ENCODE data around the gene LRRC3B.

The LRRC3B gene

DNA sequence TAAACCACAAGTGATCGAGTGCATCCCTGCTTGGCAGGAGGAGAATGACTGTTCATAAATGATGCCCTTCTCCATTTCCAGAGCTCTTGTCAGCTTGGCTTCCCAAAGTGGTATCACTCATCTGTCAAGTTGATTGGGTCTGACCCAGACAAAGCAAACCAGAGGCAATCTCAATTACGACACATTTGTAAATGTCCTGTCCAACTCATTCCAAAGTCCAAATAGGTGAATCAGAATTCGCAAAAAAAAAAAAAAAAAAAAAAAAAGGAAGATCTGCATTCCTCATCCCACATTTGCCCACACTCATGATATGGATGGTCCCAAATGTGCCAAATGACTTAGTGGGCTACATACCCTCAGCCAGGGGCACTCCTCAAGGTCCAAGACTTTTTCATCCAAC lies 91.9 kb downstream of the LRRC3B start:
- DNase-seq = no peak

DNA sequence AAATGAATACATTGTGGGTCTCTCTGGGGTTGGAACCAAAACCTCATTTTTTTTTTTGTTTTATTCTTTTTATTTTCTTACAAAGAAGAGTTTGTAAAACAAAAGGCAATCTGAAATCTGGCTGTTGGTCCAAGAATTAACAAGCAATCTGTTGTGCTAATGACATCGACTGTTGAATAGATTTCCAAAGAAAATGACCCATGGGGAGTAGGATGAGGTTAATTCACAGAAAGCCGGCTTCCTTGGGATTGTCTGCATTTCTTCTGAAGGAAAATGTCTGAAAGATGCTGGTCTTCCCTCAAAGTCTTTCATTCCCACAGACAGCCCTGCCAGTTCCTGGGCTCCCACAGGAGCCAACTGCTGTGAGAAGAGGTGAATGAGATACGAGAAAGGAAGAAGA lies 92.9 kb downstream of the LRRC3B start:
- no peak for DNase-seq

DNA sequence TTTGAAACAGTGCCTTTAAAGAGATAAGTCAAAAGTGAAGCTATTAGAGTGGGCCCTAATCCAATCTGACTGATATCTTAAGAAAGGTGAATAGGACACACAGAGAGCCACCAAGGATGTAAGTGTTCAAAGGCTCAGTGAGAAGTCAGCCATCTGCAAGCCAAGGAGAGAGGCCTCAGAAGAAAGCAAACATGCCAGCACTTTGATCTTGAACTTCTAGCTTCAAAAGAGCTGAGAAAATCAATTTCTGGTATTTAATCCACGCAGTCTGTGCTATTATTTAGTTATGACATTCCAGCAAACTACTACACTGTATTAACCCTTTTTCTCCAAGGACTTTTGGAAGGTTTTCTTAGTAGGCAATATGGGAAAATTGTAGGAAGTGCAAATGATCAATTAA lies 95.7 kb downstream of the LRRC3B start:
- no peak for DNase-seq

- DNase-seq = no peak
Observed at GRCh38 chr3:26719134-26719533, 96.6 kb downstream of the LRRC3B start.

- DNase-seq = no peak
Observed at GRCh38 chr3:26721047-26721446, 98.5 kb downstream of the LRRC3B start.

GRCh38 chr3:26731843-26732242 lies 109.3 kb downstream of the LRRC3B start:
- no peak for DNase-seq

DNA sequence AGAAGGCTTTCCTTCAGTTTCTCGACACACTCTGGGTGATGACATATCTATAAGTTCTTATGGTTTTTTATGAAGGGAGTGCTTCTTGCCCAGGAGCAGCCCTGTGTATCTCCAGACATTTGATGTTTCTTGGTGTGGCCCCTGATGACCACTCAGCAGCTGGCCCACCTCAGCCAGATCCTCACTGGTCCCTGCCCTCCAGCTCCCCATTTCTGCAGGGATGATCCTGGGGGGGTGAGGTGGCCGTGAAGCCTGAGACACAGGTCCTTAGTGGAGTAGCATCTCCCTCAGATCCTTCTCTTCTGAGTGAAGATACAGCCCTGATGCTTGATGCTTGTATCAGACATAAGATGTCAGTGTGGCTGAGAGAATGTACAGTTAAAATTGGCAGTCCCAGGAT lies 127.7 kb downstream of the LRRC3B start:
- no peak for DNase-seq

- DNase-seq = no peak
Observed at GRCh38 chr3:26752466-26752865, 129.9 kb downstream of the LRRC3B start.

DNA sequence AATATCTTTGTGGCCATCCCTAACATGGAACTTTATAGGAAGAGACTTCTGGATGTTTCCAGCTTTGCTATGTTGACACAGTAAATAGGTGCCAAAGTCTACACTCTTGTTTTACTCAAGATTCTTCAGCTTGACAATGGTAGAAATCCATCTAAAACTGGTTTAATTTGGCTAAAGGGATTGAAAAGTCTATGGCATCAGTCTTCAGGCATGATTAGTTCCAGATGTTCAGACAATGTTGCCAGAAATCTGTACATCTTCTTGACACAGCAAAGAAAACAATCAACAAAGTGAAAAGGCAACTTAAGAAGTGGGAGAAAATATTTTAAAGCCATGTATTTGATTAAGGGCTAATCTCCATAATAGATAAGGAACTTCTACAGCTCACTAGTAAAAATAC lies 130.5 kb downstream of the LRRC3B start:
- DNase-seq = no peak

GRCh38 chr3:26757978-26758377 lies 135.4 kb downstream of the LRRC3B start:
- DNase-seq = no peak
